GM19328 (cell line): ENCODE measurements around the gene PPP6R1.

Experiments
- ATAC-seq: cut with Tn5 transposase; IDR thresholded peaks from one replicate; pipeline ENCODE4 v1.9.1; 2021; ENCODE audit warnings: mild to moderate bottlenecking, moderate library complexity; ENCODE audit not compliant: unreplicated experiment

The PPP6R1 gene, protein sequence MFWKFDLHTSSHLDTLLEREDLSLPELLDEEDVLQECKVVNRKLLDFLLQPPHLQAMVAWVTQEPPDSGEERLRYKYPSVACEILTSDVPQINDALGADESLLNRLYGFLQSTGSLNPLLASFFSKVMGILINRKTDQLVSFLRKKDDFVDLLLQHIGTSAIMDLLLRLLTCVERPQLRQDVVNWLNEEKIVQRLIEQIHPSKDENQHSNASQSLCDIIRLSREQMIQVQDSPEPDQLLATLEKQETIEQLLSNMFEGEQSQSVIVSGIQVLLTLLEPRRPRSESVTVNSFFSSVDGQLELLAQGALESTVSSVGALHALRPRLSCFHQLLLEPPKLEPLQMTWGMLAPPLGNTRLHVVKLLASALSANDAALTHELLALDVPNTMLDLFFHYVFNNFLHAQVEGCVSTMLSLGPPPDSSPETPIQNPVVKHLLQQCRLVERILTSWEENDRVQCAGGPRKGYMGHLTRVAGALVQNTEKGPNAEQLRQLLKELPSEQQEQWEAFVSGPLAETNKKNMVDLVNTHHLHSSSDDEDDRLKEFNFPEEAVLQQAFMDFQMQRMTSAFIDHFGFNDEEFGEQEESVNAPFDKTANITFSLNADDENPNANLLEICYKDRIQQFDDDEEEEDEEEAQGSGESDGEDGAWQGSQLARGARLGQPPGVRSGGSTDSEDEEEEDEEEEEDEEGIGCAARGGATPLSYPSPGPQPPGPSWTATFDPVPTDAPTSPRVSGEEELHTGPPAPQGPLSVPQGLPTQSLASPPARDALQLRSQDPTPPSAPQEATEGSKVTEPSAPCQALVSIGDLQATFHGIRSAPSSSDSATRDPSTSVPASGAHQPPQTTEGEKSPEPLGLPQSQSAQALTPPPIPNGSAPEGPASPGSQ

DNA sequence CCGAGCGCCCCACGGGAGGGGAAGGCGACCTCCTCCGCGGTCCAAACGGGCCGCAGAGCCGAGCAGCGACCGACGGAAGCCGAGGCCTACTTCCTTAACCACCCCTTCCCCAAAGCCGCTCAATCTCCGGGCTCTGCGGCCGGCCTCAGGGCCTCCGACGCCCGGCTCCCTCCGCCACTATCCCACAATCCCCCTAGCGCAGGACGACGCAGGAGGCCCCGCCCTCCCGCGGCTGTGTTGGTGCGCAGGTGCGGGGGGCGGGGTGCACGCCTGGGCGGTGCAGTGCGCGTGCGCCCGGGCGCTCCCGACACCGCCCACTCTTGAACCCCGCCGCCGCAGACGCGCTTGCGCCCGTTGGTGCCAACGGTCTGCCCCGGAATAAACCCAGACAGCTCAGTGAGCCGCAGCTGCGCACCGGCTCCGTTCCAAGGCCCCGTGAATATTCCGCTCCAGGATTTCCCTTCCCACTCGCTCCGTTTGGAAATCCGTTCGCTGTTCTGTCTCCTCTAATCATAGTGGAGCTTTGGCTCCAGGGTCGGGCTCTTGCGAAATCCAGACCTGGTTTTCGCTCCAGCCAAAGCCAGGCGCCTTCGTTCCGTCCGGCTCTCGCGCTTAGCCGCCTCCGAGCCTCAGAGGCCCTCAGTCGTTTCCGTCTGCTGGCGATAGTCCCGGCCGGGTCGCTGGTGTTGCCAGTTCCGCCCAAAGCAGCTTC is at the start of gene PPP6R1:
TSS of gene PPP6R1 (minus strand) at position 190 of the 712 bp plus-strand sequence. CDS start 11,914 bp downstream, outside the sequence.
- peak; percentile 76 for ATAC-seq

GRCh38 chr19:55308281-55308680 is 49.5 kb upstream of the PPP6R1 start:
- no peak for ATAC-seq

- ATAC-seq, result no peak
Observed at GRCh38 chr19:55306712-55307111, 47.9 kb upstream of the PPP6R1 start.

DNA sequence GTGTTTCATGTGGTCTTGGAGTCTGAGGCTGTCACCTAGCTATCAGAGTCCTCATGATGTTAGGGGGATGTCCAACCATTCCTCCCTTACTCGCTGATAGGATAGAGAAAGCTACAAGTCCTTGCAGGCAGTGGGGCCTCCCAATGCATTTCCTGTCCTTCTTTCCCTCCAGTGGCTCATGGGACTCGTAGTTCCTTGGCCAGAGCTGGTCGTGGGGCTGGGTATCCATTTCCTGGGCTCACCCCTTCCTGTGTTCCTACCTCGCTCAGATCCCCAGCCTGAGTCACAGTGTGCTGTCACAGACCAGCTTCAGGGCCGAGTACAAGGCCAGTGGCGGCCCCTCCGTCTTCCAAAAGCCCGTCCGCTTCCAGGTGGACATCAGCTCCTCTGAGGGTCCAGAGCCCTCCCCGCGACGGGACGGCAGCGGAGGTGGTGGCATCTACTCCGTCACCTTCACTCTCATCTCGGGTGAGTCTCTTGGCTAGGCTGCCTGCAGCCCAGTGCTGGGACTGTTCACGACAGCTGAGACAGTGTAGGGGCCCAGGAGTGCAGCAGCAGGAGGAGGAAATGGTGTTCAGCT is 47.3 kb upstream of the PPP6R1 start:
- no peak for ATAC-seq

DNA sequence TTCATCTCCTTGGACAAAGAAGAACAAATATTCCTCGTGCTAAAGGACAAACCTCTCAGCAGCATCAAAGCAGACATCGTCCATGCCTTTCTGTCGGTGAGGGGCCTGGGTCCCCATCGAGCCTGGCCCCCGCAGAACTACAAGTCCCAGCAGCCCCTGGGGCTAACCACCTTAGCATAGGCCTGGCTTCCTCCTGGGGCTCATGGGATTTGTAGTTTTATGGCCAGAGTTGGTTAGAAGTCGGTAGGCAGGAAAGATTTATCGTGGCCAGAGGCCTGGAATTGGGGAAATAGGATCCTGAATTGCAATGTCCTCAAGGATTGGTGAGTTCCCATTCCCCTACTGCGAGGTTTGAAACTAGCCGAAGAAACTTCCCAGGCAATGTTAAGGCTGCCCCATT is 46.7 kb upstream of the PPP6R1 start:
- no peak for ATAC-seq

GRCh38 chr19:55304980-55305379 is 46.2 kb upstream of the PPP6R1 start:
- no peak for ATAC-seq

DNA sequence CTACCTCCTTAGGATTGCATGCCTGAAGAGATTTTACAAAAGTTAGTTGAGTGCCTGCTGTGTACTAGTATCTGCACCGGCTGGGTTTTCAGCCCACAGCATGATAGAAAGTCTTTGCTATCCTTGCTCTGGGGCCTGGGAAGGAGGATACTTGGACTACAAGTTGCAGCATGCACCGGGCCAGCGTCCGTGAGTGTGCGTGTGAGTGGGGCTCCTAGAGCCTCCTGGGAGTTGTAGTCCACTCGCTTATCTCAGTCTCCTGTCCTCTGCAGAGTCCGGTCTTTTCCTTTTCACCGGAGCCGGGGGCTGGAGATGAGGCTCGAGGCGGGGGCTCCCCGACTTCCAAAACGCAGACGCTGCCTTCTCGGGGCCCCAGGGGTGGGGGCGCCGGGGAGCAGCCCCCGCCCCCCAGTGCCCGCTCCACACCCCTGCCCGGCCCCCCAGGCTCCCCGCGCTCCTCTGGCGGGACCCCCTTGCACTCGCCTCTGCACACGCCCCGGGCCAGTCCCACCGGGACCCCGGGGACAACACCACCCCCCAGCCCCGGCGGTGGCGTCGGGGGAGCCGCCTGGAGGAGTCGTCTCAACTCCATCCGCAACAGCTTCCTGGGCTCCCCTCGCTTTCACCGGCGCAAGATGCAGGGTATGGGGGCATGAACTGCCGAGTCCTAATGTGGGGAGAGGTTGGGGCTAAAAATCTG is 45.6 kb upstream of the PPP6R1 start:
- ATAC-seq, result no peak

DNA sequence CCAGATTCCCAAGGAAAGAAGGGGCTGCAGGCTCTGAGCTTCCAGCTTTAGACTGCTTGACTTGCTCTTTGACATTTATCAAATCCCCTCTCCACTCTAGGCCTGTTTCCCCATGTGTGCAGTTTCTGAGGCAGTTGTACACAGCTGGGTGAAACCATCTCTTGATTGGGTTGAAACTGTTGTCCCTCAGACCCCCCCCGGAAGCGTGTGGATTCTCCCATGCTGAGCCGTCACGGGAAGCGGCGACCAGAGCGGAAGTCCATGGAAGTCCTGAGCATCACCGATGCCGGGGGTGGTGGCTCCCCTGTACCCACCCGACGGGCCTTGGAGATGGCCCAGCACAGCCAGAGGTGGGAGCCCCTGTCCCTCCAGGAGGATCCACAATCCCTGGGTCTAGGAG is 44.7 kb upstream of the PPP6R1 start:
- ATAC-seq, result no peak

GRCh38 chr19:55302318-55302703 is 43.5 kb upstream of the PPP6R1 start:
- no peak for ATAC-seq

GRCh38 chr19:55301459-55302317 is 42.9 kb upstream of the PPP6R1 start:
- no peak for ATAC-seq

- ATAC-seq, result no peak
Observed at GRCh38 chr19:55300886-55301458, 42.2 kb upstream of the PPP6R1 start.

DNA sequence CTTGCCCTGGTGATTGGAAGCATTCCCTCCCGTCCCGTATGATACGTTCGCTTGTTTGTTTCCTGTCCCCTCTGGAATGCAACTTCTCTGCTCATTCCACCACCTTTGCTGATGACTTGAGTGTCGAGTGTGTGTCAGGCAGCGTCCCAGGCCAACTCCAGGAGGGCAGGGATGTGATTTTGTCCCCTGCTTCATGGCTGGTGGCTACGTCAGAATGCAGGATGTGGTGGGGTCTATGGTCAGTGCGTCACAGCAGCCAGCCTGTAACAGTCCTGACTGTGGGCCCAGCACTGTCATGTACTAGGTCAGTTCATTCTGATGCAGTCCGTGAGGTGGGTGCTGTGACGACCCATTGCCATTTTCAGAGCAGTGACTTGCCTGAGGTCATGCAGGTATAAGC is 41.2 kb upstream of the PPP6R1 start:
- no peak for ATAC-seq

DNA sequence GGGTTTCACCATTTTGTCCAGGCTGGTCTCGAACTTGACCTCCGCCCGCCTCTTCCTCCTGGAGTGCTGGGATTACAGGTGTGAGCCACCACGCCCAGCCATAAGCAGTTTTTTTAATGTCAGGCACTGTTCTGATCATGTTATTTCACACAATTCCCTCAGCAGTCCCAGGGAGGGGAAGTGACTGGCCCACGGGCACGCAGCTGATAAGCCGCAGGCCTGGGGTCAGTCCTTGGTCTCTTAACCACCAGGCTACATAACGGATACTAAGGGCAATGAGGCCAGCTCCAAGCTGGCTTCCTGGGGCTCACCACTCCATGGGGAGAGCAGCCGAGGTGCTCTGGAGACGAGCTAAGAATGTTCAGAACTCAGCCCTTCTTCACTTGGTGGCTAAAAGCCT is 38.5 kb upstream of the PPP6R1 start:
- ATAC-seq, result no peak

GRCh38 chr19:55289117-55289796 is 30.4 kb upstream of the PPP6R1 start:
- ATAC-seq, result no peak

DNA sequence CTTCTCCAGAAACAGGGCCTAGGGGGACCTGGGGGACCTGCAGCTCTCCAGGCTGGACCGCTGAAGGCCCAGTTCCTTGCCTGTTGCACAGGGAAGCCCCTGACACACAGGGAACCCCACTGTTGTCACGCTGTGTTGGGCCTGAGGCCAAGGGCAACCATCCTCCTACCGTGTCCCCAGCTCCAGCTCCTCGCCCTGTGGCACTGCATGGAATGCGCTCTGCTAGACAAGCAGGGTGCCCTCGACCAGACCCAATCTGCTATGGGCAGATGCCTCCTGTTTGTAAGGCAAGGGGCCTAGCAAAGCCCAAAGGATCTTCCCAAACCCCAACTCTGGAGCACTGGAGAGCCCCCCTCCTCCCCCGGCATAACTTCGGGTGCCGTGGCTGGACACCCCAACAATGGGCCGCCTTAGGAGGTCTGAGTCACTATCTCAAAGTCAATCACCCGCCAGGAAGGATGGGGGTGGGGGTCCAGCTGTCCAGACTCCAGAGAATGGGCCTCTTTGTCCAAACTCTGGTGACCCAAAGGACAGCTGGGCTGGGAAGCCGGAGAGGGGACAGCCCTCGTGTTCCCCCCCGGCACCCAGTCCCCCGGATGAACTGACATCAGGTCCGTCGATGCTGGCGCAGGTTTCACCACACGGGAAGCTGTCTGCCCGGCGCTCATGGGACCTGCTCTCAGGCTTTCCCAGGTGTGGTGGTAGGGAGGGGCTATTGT is 28.7 kb upstream of the PPP6R1 start:
- ATAC-seq, result no peak

DNA sequence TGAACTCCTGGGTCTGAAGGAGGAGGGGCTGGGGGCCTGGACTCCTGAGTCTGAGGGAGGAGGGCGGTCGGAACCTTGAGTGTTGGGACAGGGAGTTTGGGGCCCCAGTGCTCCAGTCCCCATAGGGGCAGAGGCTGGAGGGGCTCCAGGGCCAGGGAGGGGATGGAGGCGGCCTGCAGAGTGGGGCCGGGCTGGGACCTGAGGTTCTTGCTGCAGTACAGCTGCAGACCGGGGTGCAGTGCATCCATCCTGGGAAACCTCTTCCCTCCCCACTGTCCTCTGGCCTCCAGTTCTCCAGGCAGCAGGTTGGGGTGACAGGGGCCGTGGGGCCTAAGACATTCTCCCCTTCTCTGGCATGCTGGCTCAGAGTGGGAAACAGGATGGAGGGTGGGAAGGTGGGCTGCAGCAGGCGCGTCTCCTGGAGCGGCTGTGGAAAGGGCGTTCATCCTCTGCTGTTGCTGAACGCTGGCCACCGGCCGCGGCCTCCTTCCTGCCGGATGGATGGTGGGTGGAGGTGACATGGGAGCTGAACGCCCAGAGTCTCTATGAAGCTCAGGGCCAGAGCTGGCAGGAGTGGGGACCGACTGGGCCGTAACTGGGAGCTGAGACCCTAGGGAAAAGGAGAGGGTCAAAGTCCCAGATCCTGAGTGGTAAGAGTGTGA is 26.5 kb upstream of the PPP6R1 start:
- ATAC-seq, result no peak

- no peak for ATAC-seq
Observed at GRCh38 chr19:55284405-55285058, 25.7 kb upstream of the PPP6R1 start.
